Central memory CD8-positive, alpha-beta T cell (primary cell): ENCODE results near the gene SETD3.

Experiments
- ATAC-seq: fragments of 150-1000 bp; cut with Tn5 transposase; replicated peaks from 2 replicates; pipeline ENCODE4 v1.10.0; 2022; ENCODE audit warnings: mild to moderate bottlenecking, moderate FRiP score, moderate number of reproducible peaks; ENCODE audit not compliant: poor library complexity, severe bottlenecking; ENCODE audit errors: extremely low read depth
- DNase-seq, 2 donors: peaks; one replicate each; pipeline ENCODE4 v3.0.0; 2021; ENCODE audit warnings: low spot score in 2 of 2
- H3K27ac Mint-ChIP-seq: one replicate; pipeline ENCODE4 v1.8.0; 2022; ENCODE audit warnings: low read depth, mild to moderate bottlenecking, moderate library complexity, mixed read lengths
- H3K27me3 Mint-ChIP-seq: one replicate; pipeline ENCODE4 v1.8.0; 2022; ENCODE audit warnings: mixed read lengths
- H3K36me3 Mint-ChIP-seq: one replicate; pipeline ENCODE4 v1.8.0; 2022; ENCODE audit warnings: mild to moderate bottlenecking, moderate library complexity, mixed read lengths; ENCODE audit not compliant: insufficient read depth
- H3K4me1 Mint-ChIP-seq: one replicate; pipeline ENCODE4 v1.8.0; 2022; ENCODE audit warnings: mixed read lengths
- H3K4me3 Mint-ChIP-seq: one replicate; pipeline ENCODE4 v1.8.0; 2022; ENCODE audit warnings: mild to moderate bottlenecking, moderate library complexity, mixed read lengths
- H3K9me3 Mint-ChIP-seq: one replicate; pipeline ENCODE4 v1.8.0; 2022; ENCODE audit warnings: mixed read lengths

Gene SETD3

DNA sequence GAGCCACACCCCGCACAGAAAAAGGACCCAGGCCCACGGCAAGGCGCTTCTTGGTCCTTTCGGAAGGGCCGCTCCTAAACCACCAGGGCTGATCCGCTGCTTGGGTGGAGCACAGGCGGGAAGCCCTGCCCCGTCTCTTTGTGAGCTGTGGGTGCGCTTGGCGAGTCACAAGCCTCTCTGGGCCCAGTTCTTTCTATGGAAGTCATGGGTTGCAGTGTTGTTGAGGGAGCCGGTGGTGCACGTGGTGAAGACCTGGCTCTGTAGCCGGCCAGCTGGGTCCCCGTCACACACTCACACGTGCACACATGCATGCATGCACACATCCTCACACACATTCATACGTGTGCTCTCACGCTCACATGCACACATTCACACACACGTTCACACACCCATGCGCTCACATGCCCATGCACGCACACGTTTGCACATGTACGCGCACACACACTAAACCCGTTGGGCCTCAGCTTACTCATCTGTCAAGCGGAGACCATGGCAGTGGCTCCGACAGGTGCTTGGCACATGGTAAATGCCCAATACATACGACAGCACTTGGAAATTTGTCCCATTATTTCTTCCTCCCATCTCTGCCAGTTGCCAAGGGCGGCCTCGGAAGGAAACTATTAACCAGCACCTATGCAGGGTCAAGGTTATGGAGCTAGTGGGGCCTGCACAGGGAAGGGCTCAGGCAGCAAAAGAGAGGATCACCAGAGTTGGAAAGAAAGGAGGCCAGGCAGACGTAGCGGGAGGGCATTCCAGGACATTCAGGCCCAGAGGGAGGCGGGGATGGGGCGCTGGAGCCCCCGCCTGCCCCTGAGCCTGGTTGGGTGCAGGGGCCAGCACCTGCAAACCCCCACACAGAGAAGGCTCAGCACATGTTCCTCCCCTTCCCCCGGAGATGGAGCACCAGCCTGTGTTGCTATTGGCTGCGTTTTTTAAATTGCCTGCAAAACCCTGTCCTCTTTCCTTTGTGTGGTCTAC is 96.9 kb downstream of the SETD3 start:
- H3K4me1 Mint-ChIP-seq, result peaks cover 22% of the 10 kb centered on the region
- H3K27me3 Mint-ChIP-seq, result peaks cover 60% of the 10 kb centered on the region
- H3K9me3 Mint-ChIP-seq, result no peaks in the 10 kb centered on the region
- DNase-seq (no peak), ATAC-seq (no peak)
- H3K36me3 Mint-ChIP-seq, result peaks cover 3% of the 10 kb centered on the region
- no peak overlapping the region for H3K4me3 Mint-ChIP-seq
- no peak overlapping the region for H3K27ac Mint-ChIP-seq

DNA sequence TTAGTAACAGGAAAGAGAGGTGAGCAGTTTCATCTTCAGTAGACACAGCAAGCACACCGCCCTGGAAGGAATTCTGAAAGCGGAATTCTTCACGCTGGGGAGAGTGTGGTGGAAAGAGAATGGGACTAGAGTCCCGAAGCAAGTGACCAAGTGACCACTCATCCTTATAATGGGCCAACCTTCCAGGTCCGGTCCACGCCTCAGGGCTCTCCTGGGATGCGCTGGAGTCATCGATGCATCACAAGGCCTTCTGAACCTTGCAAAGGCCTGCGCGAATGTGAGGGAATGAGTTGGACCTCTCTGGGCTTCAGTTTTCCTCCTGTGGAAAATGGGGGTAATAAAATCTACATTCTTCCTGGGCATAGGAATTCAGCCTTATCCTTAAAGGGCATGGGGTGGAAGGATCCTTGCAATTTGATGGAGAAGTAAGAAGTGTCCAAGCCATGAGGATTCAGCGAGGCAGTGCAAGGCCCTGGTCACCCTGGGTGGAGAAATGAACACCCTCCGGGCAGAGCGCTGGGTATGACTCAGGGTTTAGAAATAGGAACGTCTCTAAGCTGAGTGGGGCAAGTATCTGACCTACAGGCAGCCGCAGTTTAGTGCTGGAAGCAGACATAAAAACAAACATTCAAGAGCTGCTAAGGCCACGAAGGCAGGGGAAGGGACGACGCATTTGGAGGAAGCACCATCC is 97.7 kb downstream of the SETD3 start:
- DNase-seq (no peak), ATAC-seq (no peak)
- H3K27ac Mint-ChIP-seq, result no peak overlapping the region
- no peak overlapping the region for H3K4me3 Mint-ChIP-seq
- peaks cover 61% of the 10 kb centered on the region for H3K27me3 Mint-ChIP-seq
- peaks cover 22% of the 10 kb centered on the region for H3K4me1 Mint-ChIP-seq
- H3K9me3 Mint-ChIP-seq, result no peaks in the 10 kb centered on the region
- H3K36me3 Mint-ChIP-seq, result peaks cover 3% of the 10 kb centered on the region

DNA sequence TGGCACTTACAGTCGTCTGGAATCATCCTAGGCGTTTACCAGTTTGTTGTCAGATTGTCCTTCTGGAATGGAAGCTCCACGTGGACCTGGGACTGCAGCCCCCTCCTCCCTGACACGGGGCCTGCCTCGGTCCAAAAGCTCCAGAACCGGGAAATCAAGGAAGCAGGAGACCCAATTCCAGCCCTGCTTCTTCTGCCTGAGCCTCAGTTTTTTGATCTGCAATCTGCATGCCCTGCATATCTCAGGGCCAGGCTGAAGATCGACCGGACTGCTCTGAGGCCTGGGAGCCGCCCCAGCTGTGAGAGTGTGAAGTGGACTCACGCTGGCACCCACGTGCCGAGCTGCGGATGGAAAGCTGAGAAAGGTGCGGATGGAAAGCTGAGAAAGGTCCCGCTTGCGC is 98.6 kb downstream of the SETD3 start:
- Mint-ChIP-seq H3K36me3 (peaks cover 3% of the 10 kb centered on the region), H3K9me3 (no peaks in the 10 kb centered on the region), H3K27me3 (peaks cover 70% of the 10 kb centered on the region), H3K27ac (no peak overlapping the region), H3K4me1 (peaks cover 14% of the 10 kb centered on the region), H3K4me3 (no peak overlapping the region)
- no peak for DNase-seq
- ATAC-seq, result no peak

DNA sequence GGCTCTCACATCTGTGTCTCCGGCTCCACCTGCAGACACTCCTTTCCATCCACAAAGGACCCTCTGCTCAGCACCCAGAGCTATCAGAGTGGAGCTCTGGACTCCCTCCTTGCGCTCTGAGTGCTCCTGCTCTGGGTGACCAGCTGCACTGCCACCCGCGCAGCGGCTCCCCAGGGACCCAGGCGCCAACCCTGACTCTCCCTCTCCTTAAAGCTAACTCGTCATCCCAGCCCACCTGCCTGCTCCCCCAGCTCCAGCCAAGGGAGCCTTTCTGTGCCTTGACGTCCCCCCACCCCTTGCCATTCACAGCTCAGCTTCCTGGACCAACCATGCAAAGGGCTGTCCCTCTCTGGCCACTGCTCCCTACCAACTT is 99.0 kb downstream of the SETD3 start:
- Mint-ChIP-seq H3K36me3 (peaks cover 3% of the 10 kb centered on the region), H3K4me1 (peaks cover 10% of the 10 kb centered on the region), H3K9me3 (no peaks in the 10 kb centered on the region), H3K27me3 (peaks cover 71% of the 10 kb centered on the region), H3K4me3 (no peak overlapping the region), H3K27ac (no peak overlapping the region)
- ATAC-seq (no peak), DNase-seq (no peak)

DNA sequence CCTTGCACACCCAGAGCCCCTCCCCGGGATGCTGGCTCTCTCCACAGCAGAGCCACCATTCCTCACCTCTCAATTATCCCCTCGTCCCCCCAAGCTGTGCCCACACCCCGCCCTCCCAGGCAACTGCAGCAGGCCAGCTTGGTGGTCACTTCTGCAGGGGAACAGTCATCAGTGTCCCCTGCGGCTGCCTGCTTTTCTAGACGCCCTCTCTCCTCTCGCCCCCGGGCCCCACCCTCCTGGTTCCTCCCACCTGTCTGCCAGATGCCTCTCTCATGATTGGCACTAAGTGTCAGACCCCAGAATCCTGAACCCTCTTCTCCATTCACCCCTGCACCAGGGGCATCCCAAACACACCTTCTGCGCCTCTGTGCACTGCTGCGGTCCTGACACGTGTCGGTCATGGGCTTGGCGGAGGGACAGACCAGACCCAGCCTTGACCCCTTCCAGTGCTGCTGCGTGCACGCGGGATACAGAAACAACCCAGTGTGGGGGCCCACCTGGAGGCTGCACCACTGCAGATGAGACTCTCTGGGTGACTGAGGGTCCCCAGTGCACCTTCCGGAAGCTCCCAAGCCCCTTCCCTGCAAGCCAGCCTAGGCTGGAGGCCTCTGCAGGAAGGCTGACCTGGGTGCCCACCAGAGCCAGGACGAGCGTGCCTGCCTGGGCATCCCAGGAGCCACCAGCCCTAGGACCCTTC is 99.5 kb downstream of the SETD3 start:
- Mint-ChIP-seq H3K27me3 (peaks cover 71% of the 10 kb centered on the region), H3K36me3 (peaks cover 3% of the 10 kb centered on the region), H3K4me1 (peaks cover 9% of the 10 kb centered on the region), H3K9me3 (no peaks in the 10 kb centered on the region), H3K27ac (no peak overlapping the region), H3K4me3 (no peak overlapping the region)
- no peak for ATAC-seq
- DNase-seq, result no peak

DNA sequence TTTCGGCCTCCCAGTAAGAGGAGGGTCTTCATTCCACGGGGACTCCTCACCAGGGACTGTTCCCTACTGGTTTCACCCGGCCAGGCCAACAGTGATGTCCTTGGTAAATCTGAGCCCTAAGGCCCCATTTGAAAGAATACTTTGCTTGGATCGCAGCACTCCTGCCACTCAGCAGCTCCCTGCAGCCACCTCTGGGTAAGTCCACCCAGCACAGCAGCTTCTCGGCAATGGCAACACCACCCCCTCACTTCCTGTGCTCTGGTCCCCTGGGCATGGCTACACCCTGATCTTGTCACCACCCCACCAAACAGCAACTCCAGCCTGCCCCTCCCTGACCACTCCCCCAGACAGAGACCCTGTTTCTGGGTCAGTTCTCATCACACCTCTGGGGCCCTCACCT is 100.3 kb downstream of the SETD3 start:
- peaks cover 3% of the 10 kb centered on the region for H3K36me3 Mint-ChIP-seq
- H3K4me3 Mint-ChIP-seq, result no peak overlapping the region
- H3K9me3 Mint-ChIP-seq, result no peaks in the 10 kb centered on the region
- DNase-seq, result no peak
- H3K27ac Mint-ChIP-seq, result no peak overlapping the region
- no peak for ATAC-seq
- H3K27me3 Mint-ChIP-seq, result peaks cover 65% of the 10 kb centered on the region
- peaks cover 9% of the 10 kb centered on the region for H3K4me1 Mint-ChIP-seq

DNA sequence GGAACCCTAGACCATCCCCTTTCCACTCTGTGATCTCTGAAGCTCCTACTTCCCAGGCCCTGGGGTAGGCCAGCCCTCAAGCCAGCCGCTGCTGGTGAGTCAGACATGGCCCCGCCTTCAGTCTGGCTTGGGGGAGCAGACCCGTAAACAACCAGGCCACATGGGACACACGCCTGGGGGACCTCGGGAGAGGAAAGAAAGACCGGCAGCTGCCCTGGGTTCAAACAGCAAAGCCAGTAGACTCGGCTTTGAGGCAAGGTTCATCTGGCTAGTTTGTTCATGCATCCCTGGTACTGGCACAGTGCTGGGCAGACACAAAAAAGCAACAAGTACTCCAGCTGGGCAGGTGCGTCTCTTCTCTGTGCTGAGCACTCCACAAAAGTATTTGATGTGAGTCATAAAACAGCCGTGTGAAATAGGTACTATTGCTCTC is 101.9 kb downstream of the SETD3 start:
- Mint-ChIP-seq H3K4me3 (no peak overlapping the region), H3K36me3 (peaks cover 3% of the 10 kb centered on the region), H3K9me3 (no peaks in the 10 kb centered on the region), H3K4me1 (peaks cover 9% of the 10 kb centered on the region), H3K27ac (no peak overlapping the region), H3K27me3 (peaks cover 61% of the 10 kb centered on the region)
- ATAC-seq, result no peak
- DNase-seq, result no peak

DNA sequence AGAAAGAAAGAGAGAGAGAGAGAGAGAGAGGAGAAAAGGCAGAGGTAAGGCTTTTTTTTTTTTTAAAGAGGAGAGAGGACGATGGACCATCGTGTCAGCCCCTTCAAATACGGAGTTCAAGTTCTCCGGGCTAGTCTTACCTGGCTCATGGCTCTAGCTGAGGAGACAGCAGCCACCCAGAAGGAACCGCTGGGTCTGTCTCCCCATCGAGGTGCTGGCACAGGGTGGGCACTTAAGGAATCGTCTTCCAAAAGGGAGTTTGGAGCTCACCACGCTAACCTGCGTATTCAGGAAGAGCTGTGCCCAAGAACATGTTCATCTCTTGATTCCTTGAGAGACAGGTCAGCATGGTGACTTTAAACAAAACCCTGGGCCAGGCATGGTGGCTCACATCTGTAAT is 102.7 kb downstream of the SETD3 start:
- no peak overlapping the region for H3K27ac Mint-ChIP-seq
- DNase-seq (no peak), ATAC-seq (no peak)
- H3K36me3 Mint-ChIP-seq, result peaks cover 3% of the 10 kb centered on the region
- no peaks in the 10 kb centered on the region for H3K9me3 Mint-ChIP-seq
- no peak overlapping the region for H3K4me3 Mint-ChIP-seq
- peaks cover 9% of the 10 kb centered on the region for H3K4me1 Mint-ChIP-seq
- H3K27me3 Mint-ChIP-seq, result peaks cover 61% of the 10 kb centered on the region

DNA sequence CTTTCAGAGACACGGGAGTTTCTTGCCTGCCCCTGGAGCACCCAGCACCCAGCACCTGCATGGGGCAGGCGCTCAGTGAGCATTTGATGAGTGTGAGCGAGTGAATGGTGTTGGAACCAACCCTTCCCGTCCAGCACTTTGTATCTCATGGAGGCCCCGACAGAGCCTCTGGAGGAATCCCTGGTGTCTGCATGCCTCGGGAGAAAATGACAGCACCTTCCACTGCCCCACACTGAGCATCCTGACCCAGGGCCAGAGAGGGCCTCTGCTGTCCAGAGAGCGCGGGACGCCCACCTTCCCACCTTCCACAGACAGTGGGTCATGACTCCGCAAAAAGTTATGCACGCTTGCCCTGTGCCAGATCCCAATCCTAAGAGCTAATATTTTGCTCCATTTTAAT is 105.7 kb downstream of the SETD3 start:
- Mint-ChIP-seq H3K27me3 (peaks cover 59% of the 10 kb centered on the region), H3K27ac (no peak overlapping the region), H3K9me3 (no peaks in the 10 kb centered on the region), H3K36me3 (no peaks in the 10 kb centered on the region), H3K4me1 (no peaks in the 10 kb centered on the region), H3K4me3 (no peak overlapping the region)
- ATAC-seq, result no peak
- DNase-seq, result no peak

DNA sequence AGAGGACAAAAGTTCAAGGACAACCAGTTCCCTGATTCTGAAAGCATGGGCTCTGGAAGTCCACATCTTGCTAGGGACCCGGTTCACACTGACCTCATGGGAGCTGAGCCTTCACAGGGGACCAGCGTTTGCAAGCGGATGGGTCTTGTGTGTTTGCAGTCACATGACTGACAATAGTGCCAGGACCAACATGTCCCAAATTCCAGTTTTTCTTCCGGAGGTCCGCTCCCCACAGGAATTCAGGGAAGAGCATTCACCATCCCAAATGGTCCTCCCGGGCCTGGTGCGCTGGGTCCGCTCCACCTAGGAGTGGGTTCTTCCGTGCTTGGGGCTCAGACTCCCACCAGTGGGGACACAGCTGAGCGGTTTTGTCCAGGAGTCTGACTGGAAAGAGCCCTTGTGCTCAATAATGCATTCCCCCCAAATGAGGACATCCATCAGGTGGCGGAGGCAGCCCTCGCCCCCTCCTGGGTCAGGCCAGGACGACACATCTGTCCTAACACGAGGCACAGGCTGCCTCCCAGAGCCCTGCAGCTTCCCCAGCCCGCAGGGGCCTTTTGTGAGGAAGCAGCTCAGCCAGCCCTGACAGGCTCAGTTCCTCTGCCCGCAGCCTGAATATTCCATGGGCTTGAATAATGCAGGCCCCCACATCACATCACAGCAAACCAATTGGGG is 116.9 kb downstream of the SETD3 start:
- Mint-ChIP-seq H3K27ac (no peak overlapping the region), H3K27me3 (peaks cover 2% of the 10 kb centered on the region), H3K9me3 (no peaks in the 10 kb centered on the region), H3K4me1 (no peaks in the 10 kb centered on the region), H3K4me3 (no peak overlapping the region), H3K36me3 (peaks cover 2% of the 10 kb centered on the region)
- no peak for ATAC-seq
- no peak for DNase-seq

DNA sequence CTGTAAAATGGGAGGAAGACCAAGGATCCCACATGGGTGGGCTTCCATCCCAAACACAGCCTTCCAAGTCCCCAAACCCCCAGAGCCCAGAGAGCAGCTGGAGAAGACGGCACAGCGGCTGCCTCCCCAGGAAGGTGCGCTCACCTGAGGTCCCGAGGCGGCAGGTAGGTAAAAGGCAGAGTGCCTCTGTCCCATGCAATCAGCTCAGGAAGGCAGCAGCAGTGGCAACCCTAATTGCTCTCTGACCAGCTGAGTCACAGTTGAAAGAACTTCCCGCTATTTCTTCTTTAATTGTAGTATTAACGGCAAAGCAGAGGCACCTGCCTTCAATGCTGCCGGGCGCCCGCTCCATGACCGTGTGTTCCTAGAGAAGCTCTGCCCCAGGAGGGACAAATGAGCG is 117.6 kb downstream of the SETD3 start:
- ATAC-seq, result no peak
- H3K4me3 Mint-ChIP-seq, result no peak overlapping the region
- no peak overlapping the region for H3K27ac Mint-ChIP-seq
- no peaks in the 10 kb centered on the region for H3K4me1 Mint-ChIP-seq
- DNase-seq, result no peak
- peaks cover 2% of the 10 kb centered on the region for H3K36me3 Mint-ChIP-seq
- H3K27me3 Mint-ChIP-seq, result no peaks in the 10 kb centered on the region
- H3K9me3 Mint-ChIP-seq, result no peaks in the 10 kb centered on the region

DNA sequence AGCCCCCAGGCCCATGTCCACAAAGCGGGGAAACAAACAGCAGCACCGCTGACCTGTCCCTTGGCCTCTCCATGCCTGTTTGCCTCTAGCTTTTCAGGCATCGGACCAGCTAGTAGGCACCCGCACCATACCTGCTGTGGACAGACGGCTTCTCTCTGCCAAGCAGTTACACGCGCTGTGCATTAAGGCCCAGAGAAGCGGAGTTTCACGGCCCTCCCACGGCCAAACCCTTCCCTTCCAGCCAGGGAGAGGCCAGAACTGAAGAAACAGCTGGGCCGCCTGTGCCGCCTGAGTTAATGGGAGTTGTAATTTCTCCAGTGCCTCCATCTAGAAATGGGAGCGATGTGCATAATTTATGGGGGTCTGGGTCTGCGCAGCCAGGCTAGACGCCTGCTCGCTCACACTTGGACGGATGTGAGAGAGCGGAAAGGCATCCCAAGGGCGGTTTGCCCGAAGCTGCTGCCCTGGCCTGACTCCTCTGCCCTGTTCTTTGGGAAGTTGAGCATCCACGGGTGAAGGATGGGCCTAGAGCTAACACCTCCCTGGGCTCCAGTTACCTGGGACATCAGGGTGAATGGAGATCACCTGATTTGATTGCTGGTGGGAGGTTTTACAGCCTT is 119.0 kb downstream of the SETD3 start:
- H3K4me1 Mint-ChIP-seq, result no peaks in the 10 kb centered on the region
- DNase-seq (no peak), ATAC-seq (no peak)
- H3K27ac Mint-ChIP-seq, result no peak overlapping the region
- peaks cover 2% of the 10 kb centered on the region for H3K36me3 Mint-ChIP-seq
- H3K4me3 Mint-ChIP-seq, result no peak overlapping the region
- H3K9me3 Mint-ChIP-seq, result no peaks in the 10 kb centered on the region
- H3K27me3 Mint-ChIP-seq, result peaks cover 4% of the 10 kb centered on the region
